ENCODE results near the gene PMS2.
"Not testable (repeated sequence)": the region's sequence is repeated elsewhere in the genome, so short reads cannot be mapped to it uniquely, and the experiment has no call there.

GRCh38 chr7:6010370-6010769 lies 1.5 kb upstream of the PMS2 start:
- TF ChIP-seq HLTF (IDR thresholded peaks at IDR 0.05); FOXO4 (CRISPR knock-in tag; IDR thresholded peaks at IDR 0.05); STAT6 (CRISPR knock-in tag; IDR thresholded peaks at IDR 0.05); MAX (CRISPR knock-in tag; IDR thresholded peaks at IDR 0.05); ZFP1 (CRISPR knock-in tag; IDR thresholded peaks at IDR 0.05); SRF (CRISPR knock-in tag; IDR thresholded peaks at IDR 0.05); CTCF (IDR thresholded peaks at IDR 0.05 in 2 of 3, conservative IDR thresholded peaks at IDR 0.05 in 1 of 3; ENCODE audit: insufficient read depth in 2 of 3, low read depth in 1 of 3, low read length in 3 of 3); FOXJ3 (CRISPR knock-in tag; IDR thresholded peaks at IDR 0.05); TEAD4 (IDR thresholded peaks at IDR 0.05; ENCODE audit: low read length); TEAD4 (CRISPR knock-in tag; IDR thresholded peaks at IDR 0.05; ENCODE audit: borderline replicate concordance); JUN (IDR thresholded peaks at IDR 0.05; ENCODE audit: borderline replicate concordance, low read depth, low read length); JUN (CRISPR knock-in tag; IDR thresholded peaks at IDR 0.05; ENCODE audit: borderline replicate concordance); ZBTB8A (IDR thresholded peaks at IDR 0.05; ENCODE audit: partially characterized antibody); EWSR1 (IDR thresholded peaks at IDR 0.05; ENCODE audit: borderline replicate concordance, low read depth, partially characterized antibody); POLR2AphosphoS5 (IDR thresholded peaks at IDR 0.05; ENCODE audit: control insufficient read depth, insufficient read depth, low read depth, low read length); ZBTB33 (CRISPR knock-in tag; IDR thresholded peaks at IDR 0.05): not testable (repeated sequence)
